GM20431 (cell line): ENCODE data around the gene PDCD1LG2.

ENCODE experiments used
- in situ Hi-C: fragments of 300-500 bp; cut with MseI, MboI; formaldehyde crosslinking; loops from one replicate; pipeline ENCODE4 v1.15.0; 2020; ENCODE audit warnings: low sequenced_read_pairs; ENCODE audit not compliant: unreplicated experiment

PDCD1LG2 gene

GRCh38 chr9:5561828-5562488 is 51.6 kb downstream of the PDCD1LG2 start:
- in situ Hi-C loops = no loop called here

GRCh38 chr9:5562806-5563416 is 52.6 kb downstream of the PDCD1LG2 start:
- in situ Hi-C loops = no loop called here

GRCh38 chr9:5563417-5563815 is 53.1 kb downstream of the PDCD1LG2 start:
- in situ Hi-C loops = no loop called here

GRCh38 chr9:5563886-5564285 is 53.6 kb downstream of the PDCD1LG2 start:
- in situ Hi-C loops = no loop called here

GRCh38 chr9:5566054-5566618 is 55.8 kb downstream of the PDCD1LG2 start:
- in situ Hi-C loops = no loop called here

GRCh38 chr9:5568868-5569267 is 58.5 kb downstream of the PDCD1LG2 start:
- in situ Hi-C loops = no loop called here

GRCh38 chr9:5569409-5569808 is 59.1 kb downstream of the PDCD1LG2 start:
- in situ Hi-C loops = no loop called here

GRCh38 chr9:5569891-5570290 is 59.6 kb downstream of the PDCD1LG2 start:
- in situ Hi-C loops = no loop called here

GRCh38 chr9:5571629-5572232 is 61.4 kb downstream of the PDCD1LG2 start:
- in situ Hi-C loops = no loop called here

GRCh38 chr9:5574097-5574496 is 63.8 kb downstream of the PDCD1LG2 start:
- in situ Hi-C loops = no loop called here

GRCh38 chr9:5575000-5575399 is 64.7 kb downstream of the PDCD1LG2 start:
- in situ Hi-C loops = loop anchor here (25.0 kb wide), 1 partner anchor 113 kb away; the partner anchor contains the start of gene CD274

GRCh38 chr9:5577225-5577624 is 66.9 kb downstream of the PDCD1LG2 start:
- in situ Hi-C loops = loop anchor here (25.0 kb wide), 1 partner anchor 115 kb away; the partner anchor contains the start of gene CD274

- in situ Hi-C loops = loop anchor here (25.0 kb wide), 1 partner anchor 116 kb away; the partner anchor contains the start of gene CD274
Measured at GRCh38 chr9:5578018-5578697, 67.8 kb downstream of the PDCD1LG2 start.

GRCh38 chr9:5578698-5579085 is 68.4 kb downstream of the PDCD1LG2 start:
- in situ Hi-C loops = loop anchor here (25.0 kb wide), 1 partner anchor 116 kb away; the partner anchor contains the start of gene CD274

- in situ Hi-C loops = loop anchor here (25.0 kb wide), 1 partner anchor 118 kb away; the partner anchor contains the start of gene CD274
Measured at GRCh38 chr9:5579881-5580280, 69.5 kb downstream of the PDCD1LG2 start.

- in situ Hi-C loops = loop anchor here (25.0 kb wide), 1 partner anchor 118 kb away; the partner anchor contains the start of gene CD274
Measured at GRCh38 chr9:5580650-5581049, 70.3 kb downstream of the PDCD1LG2 start.

GRCh38 chr9:5581706-5582105 is 71.4 kb downstream of the PDCD1LG2 start:
- in situ Hi-C loops = loop anchor here (25.0 kb wide), 1 partner anchor 119 kb away; the partner anchor contains the start of gene CD274

GRCh38 chr9:5582835-5583195 is 72.5 kb downstream of the PDCD1LG2 start:
- in situ Hi-C loops = loop anchor here (25.0 kb wide), 1 partner anchor 121 kb away; the partner anchor contains the start of gene CD274

- in situ Hi-C loops = loop anchor here (25.0 kb wide), 1 partner anchor 124 kb away; the partner anchor contains the start of gene CD274
Measured at GRCh38 chr9:5586391-5586802, 76.1 kb downstream of the PDCD1LG2 start.

GRCh38 chr9:5587024-5587423 is 76.7 kb downstream of the PDCD1LG2 start:
- in situ Hi-C loops = loop anchor here (25.0 kb wide), 1 partner anchor 125 kb away; the partner anchor contains the start of gene CD274
